Endothelial cell (in vitro differentiated cells): ENCODE measurements around the gene TAB2. TPM values are rescaled to one million over a fixed set of nuclear protein-coding genes. Genes with fewer than 3 reads are reported as not detected.
A peak's percentile ranks its signal among the peaks of the same experiment; 100 is the strongest.

Experiments
- DNase-seq: peaks from one replicate; pipeline ENCODE4 v3.0.0; 2021; ENCODE audit warnings: low spot score
- H3K27ac Mint-ChIP-seq: one replicate; pipeline ENCODE4 v1.8.0; 2021; ENCODE audit warnings: mixed read lengths, inconsistent platforms; ENCODE audit not compliant: unreplicated experiment
- H3K27me3 Mint-ChIP-seq: one replicate; pipeline ENCODE4 v1.8.0; 2021; ENCODE audit warnings: mild to moderate bottlenecking, moderate library complexity, mixed read lengths, inconsistent platforms; ENCODE audit not compliant: unreplicated experiment
- H3K36me3 Mint-ChIP-seq: one replicate; pipeline ENCODE4 v1.8.0; 2021; ENCODE audit warnings: mild to moderate bottlenecking, low read depth, mixed read lengths, inconsistent platforms; ENCODE audit not compliant: unreplicated experiment
- H3K4me1 Mint-ChIP-seq: one replicate; pipeline ENCODE4 v1.8.0; 2021; ENCODE audit warnings: mild to moderate bottlenecking, mixed read lengths, inconsistent platforms; ENCODE audit not compliant: unreplicated experiment
- H3K4me3 Mint-ChIP-seq: one replicate; pipeline ENCODE4 v1.8.0; 2021; ENCODE audit warnings: mild to moderate bottlenecking, mixed read lengths, inconsistent platforms; ENCODE audit not compliant: unreplicated experiment
- H3K9me3 Mint-ChIP-seq: one replicate; pipeline ENCODE4 v1.8.0; 2021; ENCODE audit warnings: mixed read lengths, inconsistent platforms; ENCODE audit not compliant: unreplicated experiment
- total RNA-seq: library from RNA; stranded (reverse); fragmentation: NEBNext Ultra II Directional; extraction: Animal tissue kit (Norgen Biotek cat#: 25700); gene quantifications from one replicate; pipeline ENCODE4 v1.2.1, GENCODE V29; 2021; ENCODE audit not compliant: unreplicated experiment
- TF ChIP-seq, protein P1 (sequence below): fragments of 200-600 bp; sonication (generic); IDR thresholded peaks from one replicate; pipeline ENCODE4 v1.5.0; 2021; ENCODE audit warnings: antibody characterized with exemption; ENCODE audit not compliant: unreplicated experiment

TAB2 gene
- total RNA-seq, 1 donor from 2014 or later = 105 TPM

DNA sequence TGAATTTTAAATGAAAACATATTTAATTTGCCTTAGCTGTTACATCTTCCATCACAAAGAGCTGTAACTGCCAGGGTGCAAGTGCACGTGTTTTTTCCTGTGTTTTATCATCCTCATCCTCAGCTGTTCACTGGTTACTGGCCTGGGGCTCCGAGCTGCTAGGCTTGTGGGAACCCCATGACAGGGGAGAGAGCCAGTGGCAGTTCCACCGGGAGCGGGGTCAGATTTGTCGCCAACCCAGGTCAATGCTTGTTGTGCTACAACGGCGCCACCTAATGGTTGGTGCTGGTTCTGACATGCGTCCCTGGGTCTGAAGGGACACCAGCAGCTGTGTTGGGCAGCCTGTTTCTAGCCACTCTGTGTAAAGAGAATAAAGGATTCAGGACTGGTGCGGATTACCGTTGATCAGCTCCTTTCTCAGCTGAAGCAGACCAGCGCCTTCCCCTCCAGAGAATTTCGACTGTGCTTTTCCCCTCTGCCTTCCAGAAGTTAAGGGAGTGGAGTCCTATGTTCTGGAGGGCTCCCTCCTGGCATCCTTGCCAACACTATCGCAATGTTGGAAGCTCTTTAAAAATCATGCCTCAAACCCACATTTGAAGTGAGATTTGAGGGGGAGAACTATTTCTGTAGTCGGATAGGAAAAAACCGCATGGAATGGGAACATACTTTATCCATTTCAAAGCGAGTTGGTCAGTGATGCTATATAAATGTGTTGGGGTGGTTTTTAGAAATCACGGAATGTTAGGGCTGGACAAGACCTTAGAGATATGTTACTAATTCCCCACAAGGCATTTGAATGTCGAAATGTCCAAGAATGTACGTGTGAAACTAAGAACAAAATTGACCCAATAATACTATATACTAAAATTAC is 114.6 kb downstream of the TAB2 start:
- Mint-ChIP-seq H3K36me3 (no peaks in the 10 kb centered on the region), H3K4me1 (peaks cover 3% of the 10 kb centered on the region), H3K9me3 (no peaks in the 10 kb centered on the region), H3K27me3 (peaks cover 3% of the 10 kb centered on the region), H3K27ac (no peak overlapping the region), H3K4me3 (no peak overlapping the region)
- TF ChIP-seq, protein P1, sequence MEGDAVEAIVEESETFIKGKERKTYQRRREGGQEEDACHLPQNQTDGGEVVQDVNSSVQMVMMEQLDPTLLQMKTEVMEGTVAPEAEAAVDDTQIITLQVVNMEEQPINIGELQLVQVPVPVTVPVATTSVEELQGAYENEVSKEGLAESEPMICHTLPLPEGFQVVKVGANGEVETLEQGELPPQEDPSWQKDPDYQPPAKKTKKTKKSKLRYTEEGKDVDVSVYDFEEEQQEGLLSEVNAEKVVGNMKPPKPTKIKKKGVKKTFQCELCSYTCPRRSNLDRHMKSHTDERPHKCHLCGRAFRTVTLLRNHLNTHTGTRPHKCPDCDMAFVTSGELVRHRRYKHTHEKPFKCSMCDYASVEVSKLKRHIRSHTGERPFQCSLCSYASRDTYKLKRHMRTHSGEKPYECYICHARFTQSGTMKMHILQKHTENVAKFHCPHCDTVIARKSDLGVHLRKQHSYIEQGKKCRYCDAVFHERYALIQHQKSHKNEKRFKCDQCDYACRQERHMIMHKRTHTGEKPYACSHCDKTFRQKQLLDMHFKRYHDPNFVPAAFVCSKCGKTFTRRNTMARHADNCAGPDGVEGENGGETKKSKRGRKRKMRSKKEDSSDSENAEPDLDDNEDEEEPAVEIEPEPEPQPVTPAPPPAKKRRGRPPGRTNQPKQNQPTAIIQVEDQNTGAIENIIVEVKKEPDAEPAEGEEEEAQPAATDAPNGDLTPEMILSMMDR = peak; percentile 88
- peak; percentile 97 for DNase-seq

DNA sequence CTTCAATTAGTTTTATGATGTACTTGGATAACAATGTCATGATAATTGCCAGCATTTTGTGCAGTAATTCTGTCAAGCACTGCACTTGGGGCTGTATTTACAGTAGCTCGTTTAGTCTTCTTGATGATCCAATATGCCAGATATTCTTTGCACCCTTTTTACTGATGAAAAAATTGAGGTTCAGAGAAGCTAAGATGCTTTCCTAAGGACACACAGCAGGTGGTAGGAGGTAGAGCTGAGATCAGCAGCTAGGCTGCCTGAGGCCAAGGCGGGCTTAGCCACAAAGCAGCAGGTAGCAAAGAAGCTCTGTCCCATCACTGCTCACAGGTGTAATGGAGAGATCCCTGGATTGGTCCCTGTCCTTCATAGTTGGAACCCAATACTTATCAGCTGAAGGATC is 115.9 kb downstream of the TAB2 start:
- Mint-ChIP-seq H3K27ac (no peak overlapping the region), H3K4me3 (no peak overlapping the region), H3K36me3 (no peaks in the 10 kb centered on the region), H3K27me3 (peaks cover 1% of the 10 kb centered on the region), H3K4me1 (peaks cover 1% of the 10 kb centered on the region), H3K9me3 (no peaks in the 10 kb centered on the region)
- TF ChIP-seq, protein P1 = no peak
- DNase-seq = no peak

DNA sequence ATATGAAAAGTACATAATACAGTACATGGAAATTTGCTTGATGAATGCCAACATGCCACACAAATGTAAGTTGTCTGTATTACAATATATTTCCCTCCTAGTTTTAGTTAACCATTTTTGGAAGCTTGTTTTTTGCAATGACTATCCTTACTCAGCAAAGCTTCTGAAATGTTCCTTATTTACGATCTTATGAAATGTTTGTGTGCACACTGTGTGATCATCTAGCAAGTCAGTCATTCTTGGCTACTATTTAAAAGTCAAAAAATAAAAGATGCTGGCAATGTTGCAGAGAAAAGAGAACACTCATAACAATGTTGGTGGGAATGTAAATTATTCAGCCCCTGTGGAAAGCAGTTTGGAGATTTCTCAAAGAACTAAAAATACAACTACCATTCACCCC is 116.4 kb downstream of the TAB2 start:
- TF ChIP-seq, protein P1 = no peak
- Mint-ChIP-seq H3K27ac (no peak overlapping the region), H3K9me3 (no peaks in the 10 kb centered on the region)

DNA sequence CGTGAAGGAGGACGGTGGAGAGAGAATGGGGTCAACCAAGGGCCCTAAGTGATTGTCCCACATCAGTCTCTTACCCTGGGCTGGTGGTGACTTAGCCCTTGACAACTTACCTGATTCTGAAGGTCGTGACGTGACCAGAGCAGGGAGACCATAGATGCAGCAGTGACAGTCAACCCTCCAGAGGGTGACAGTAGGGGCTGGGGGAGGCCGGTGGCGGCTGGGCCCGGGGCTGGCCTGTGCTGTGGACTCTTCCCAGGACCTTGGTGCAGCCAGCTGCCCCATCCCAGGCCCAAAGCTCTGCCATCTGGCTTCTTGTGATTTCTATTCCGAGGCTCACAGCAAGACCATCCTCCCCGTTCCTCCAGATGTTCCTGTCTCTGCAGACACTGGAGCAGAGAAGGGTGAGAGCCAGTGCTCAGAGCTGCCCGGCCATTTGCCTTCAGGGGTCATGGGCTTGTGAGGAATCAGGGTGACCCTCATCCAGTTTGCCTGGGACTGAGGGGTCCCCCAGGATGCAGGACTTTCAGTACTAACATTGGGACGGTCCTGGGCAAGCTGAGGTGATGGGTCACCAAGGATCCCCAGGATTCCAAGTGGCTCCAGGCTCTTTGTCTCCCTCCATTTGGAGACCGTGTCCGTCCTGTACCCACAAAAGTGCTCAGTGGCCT is 118.5 kb downstream of the TAB2 start:
- no peak overlapping the region for H3K4me3 Mint-ChIP-seq

More for the DNA sequence above, 116.4 kb downstream of the TAB2 start:
- no peak overlapping the region for H3K4me3 Mint-ChIP-seq
- no peaks in the 10 kb centered on the region for H3K4me1 Mint-ChIP-seq
- no peak for DNase-seq
- H3K36me3 Mint-ChIP-seq = no peaks in the 10 kb centered on the region
- no peaks in the 10 kb centered on the region for H3K27me3 Mint-ChIP-seq

More for the DNA sequence above, 118.5 kb downstream of the TAB2 start:
- TF ChIP-seq, protein P1 = no peak
- peaks cover 2% of the 10 kb centered on the region for H3K27me3 Mint-ChIP-seq
- DNase-seq = no peak
- no peaks in the 10 kb centered on the region for H3K36me3 Mint-ChIP-seq
- H3K9me3 Mint-ChIP-seq = no peaks in the 10 kb centered on the region
- H3K27ac Mint-ChIP-seq = no peak overlapping the region
- peaks cover 6% of the 10 kb centered on the region for H3K4me1 Mint-ChIP-seq
